Colonic mucosa (tissue), 4 donors: Measurements from ENCODE around the gene DOCK9. TPM values are rescaled to one million over a fixed set of nuclear protein-coding genes. Genes with fewer than 3 reads are reported as not detected.

Experiments
- DNase-seq: peaks from one replicate; pipeline ENCODE4 v3.0.0-alpha.2; 2020
- H3K27ac ChIP-seq: fragments of 200-600 bp; one replicate; pipeline ENCODE4 v1.8.0; 2021
- H3K27me3 ChIP-seq: fragments of 200-600 bp; one replicate; pipeline ENCODE4 v1.8.0; 2021
- H3K36me3 ChIP-seq: fragments of 200-600 bp; one replicate; pipeline ENCODE4 v1.8.0; 2021
- H3K4me1 ChIP-seq: fragments of 200-600 bp; one replicate; pipeline ENCODE4 v1.8.0; 2021; ENCODE audit warnings: mild to moderate bottlenecking
- H3K4me3 ChIP-seq: fragments of 200-600 bp; one replicate; pipeline ENCODE4 v1.8.0; 2021
- H3K9ac ChIP-seq, 2 donors: one replicate each; pipeline ENCODE4 v1.7.0; 2013; ENCODE audit warnings: control low read depth in 2 of 2, low read depth in 2 of 2, low read length in 2 of 2
- H3K9me3 ChIP-seq: fragments of 200-600 bp; one replicate; pipeline ENCODE4 v1.8.0; 2021
- CTCF ChIP-seq: fragments of 200-600 bp; IDR thresholded peaks from one replicate; pipeline ENCODE4 v1.8.0; 2022; ENCODE audit warnings: antibody characterized with exemption, mild to moderate bottlenecking
- intact Hi-C: fragments of 100-400 bp; cut with DNase I; formaldehyde crosslinking; loops from one replicate; pipeline ENCODE4 v1.14.1; 2022
- total RNA-seq, 2 donors: library from RNA; stranded (reverse); fragmentation: NEBNext Ultra II Directional in 1 of 2; extraction: Animal tissue kit (Norgen Biotek cat#: 25700) in 1 of 2; gene quantifications; one replicate each; pipeline ENCODE4 v1.2.1, GENCODE V29; 2021
- donor health status: healthy.
- donor health status: DM: no; HTN: no; CAD: no.
- donor health status: DM: no; HTN: no; CAD: no.

The DOCK9 gene
- total RNA-seq, 2 donors from 2014 or later = 42.3 to 52.4 TPM

- H3K27me3 ChIP-seq = no peaks in the 10 kb centered on the region
- H3K9me3 ChIP-seq = no peaks in the 10 kb centered on the region
- H3K9ac ChIP-seq = no peak overlapping the region
- TF ChIP-seq CTCF = no peak
- no peak for DNase-seq
- H3K36me3 ChIP-seq = no peaks in the 10 kb centered on the region
- no peak overlapping the region for H3K4me3 ChIP-seq
- H3K27ac ChIP-seq = no peak overlapping the region
- intact Hi-C loops = no loop called here
- no peaks in the 10 kb centered on the region for H3K4me1 ChIP-seq
Measured at GRCh38 chr13:98986226-98986846, 8.5 kb upstream of the DOCK9 start.

- Histone ChIP-seq H3K9ac (no peak overlapping the region), H3K27ac (no peak overlapping the region), H3K4me3 (no peak overlapping the region), H3K4me1 (no peaks in the 10 kb centered on the region), H3K9me3 (no peaks in the 10 kb centered on the region), H3K36me3 (no peaks in the 10 kb centered on the region), H3K27me3 (no peaks in the 10 kb centered on the region)
- intact Hi-C loops = no loop called here
- no peak for DNase-seq
- TF ChIP-seq CTCF = no peak
Measured at GRCh38 chr13:98985591-98985990, 7.7 kb upstream of the DOCK9 start.

- intact Hi-C loops = no loop called here
- Histone ChIP-seq H3K9me3 (no peaks in the 10 kb centered on the region), H3K4me1 (no peaks in the 10 kb centered on the region), H3K36me3 (no peaks in the 10 kb centered on the region), H3K4me3 (no peak overlapping the region), H3K27ac (no peak overlapping the region), H3K27me3 (no peaks in the 10 kb centered on the region), H3K9ac (no peak overlapping the region)
- no peak for TF ChIP-seq CTCF
- no peak for DNase-seq
Measured at GRCh38 chr13:98984983-98985382, 7.1 kb upstream of the DOCK9 start.

- no peak for DNase-seq
- Histone ChIP-seq H3K27me3 (no peaks in the 10 kb centered on the region), H3K9me3 (no peaks in the 10 kb centered on the region), H3K4me1 (no peaks in the 10 kb centered on the region), H3K9ac (no peak overlapping the region), H3K4me3 (no peak overlapping the region), H3K27ac (no peak overlapping the region), H3K36me3 (no peaks in the 10 kb centered on the region)
- intact Hi-C loops = no loop called here
- no peak for TF ChIP-seq CTCF
Measured at GRCh38 chr13:98984118-98984517, 6.3 kb upstream of the DOCK9 start.

GRCh38 chr13:98983182-98983581, 5.3 kb upstream of the DOCK9 start:
- Histone ChIP-seq H3K9ac (no peak overlapping the region), H3K27ac (no peak overlapping the region), H3K4me1 (no peaks in the 10 kb centered on the region), H3K36me3 (no peaks in the 10 kb centered on the region), H3K4me3 (no peak overlapping the region), H3K9me3 (no peaks in the 10 kb centered on the region), H3K27me3 (no peaks in the 10 kb centered on the region)
- no peak for DNase-seq
- intact Hi-C loops = no loop called here
- TF ChIP-seq CTCF = no peak
